GM12892 (cell line): ENCODE results near the gene TAS1R1.

ENCODE experiments used
- POLR2A ChIP-seq: IDR thresholded peaks from 2 replicates; pipeline ENCODE4 v1.6.1; 2011; ENCODE audit warnings: low read depth, low read length, control low read depth
- TAF1 ChIP-seq: IDR thresholded peaks from 2 replicates; pipeline ENCODE4 v1.6.1; 2011; ENCODE audit warnings: low read depth, mild to moderate bottlenecking, control low read depth, low read length, borderline replicate concordance

DNA sequence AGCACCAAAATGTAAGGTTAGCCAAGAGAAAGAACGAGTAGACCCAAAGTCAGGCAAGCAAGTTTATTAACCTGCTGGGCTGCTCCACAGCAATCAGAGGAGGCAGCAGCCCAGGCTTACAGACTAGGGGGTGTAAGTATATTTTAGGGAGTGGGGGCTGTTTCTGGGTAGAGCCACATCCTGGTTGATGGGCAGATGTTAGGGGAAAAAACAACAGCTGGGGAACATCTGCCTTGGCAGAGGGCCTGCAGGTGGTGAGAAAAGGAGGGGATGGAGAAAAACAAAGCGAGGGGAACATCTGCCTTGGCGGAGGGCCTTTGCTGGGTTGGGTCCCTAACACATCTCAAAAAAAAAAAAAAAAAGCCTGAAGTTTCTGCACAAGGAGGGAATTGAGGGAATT is 15.0 kb downstream of the TAS1R1 start:
- TF ChIP-seq POLR2A (no peak), TAF1 (no peak)
